H9 (cell line): Measurements from ENCODE around the gene TRAF5. TPM values are rescaled to one million over a fixed set of nuclear protein-coding genes. Genes with fewer than 3 reads are reported as not detected.
"Not testable (repeated sequence)": the region's sequence is repeated elsewhere in the genome, so short reads cannot be mapped to it uniquely, and the experiment has no call there.

Experiments
- DNase-seq: peaks from one replicate; pipeline ENCODE4 v3.0.0-alpha.2; 2017
- H2AFZ ChIP-seq: one replicate; pipeline ENCODE4 v1.6.1; 2013; ENCODE audit warnings: mild to moderate bottlenecking, low read length, control low read depth, moderate library complexity
- H2AK5ac ChIP-seq: 2 replicates; pipeline ENCODE4 v1.6.1; 2013; ENCODE audit warnings: low read length, control low read depth, mixed read lengths; ENCODE audit not compliant: insufficient read length
- H2BK120ac ChIP-seq: one replicate; pipeline ENCODE4 v1.6.1; 2013; ENCODE audit warnings: low read depth, mild to moderate bottlenecking, low read length, control low read depth, inconsistent platforms; ENCODE audit not compliant: poor library complexity, severe bottlenecking
- H2BK12ac ChIP-seq: 2 replicates; pipeline ENCODE4 v1.6.1; 2013; ENCODE audit warnings: low read length, control low read depth, mixed read lengths, low read depth; ENCODE audit not compliant: insufficient read length
- H2BK15ac ChIP-seq: 2 replicates; pipeline ENCODE4 v1.6.1; 2013; ENCODE audit warnings: low read depth, low read length, control low read depth
- H2BK20ac ChIP-seq: one replicate; pipeline ENCODE4 v1.6.1; 2013; ENCODE audit warnings: low read depth, mild to moderate bottlenecking, low read length, control low read depth, inconsistent platforms; ENCODE audit not compliant: poor library complexity, severe bottlenecking
- H2BK5ac ChIP-seq: 2 replicates; pipeline ENCODE4 v1.6.1; 2013; ENCODE audit warnings: low read length, control low read depth, mixed read lengths; ENCODE audit not compliant: insufficient read length
- H3K14ac ChIP-seq: 2 replicates; pipeline ENCODE4 v1.6.1; 2013; ENCODE audit warnings: low read length, control low read depth; ENCODE audit not compliant: insufficient read depth
- H3K18ac ChIP-seq: 2 replicates; pipeline ENCODE4 v1.6.1; 2013; ENCODE audit warnings: low read depth, mild to moderate bottlenecking, mixed read lengths, low read length, control low read depth; ENCODE audit not compliant: insufficient read length
- H3K23ac ChIP-seq: 2 replicates; pipeline ENCODE4 v1.6.1; 2013; ENCODE audit warnings: low read length, control low read depth, mixed read lengths, low read depth; ENCODE audit not compliant: insufficient read length
- H3K23me2 ChIP-seq: 2 replicates; pipeline ENCODE4 v1.6.1; 2013; ENCODE audit warnings: low read depth, mild to moderate bottlenecking, mixed read lengths, low read length, control low read depth; ENCODE audit not compliant: insufficient read length, poor library complexity, severe bottlenecking
- H3K27ac ChIP-seq: 2 replicates; pipeline ENCODE4 v1.5.1; 2013; ENCODE audit warnings: low read length, control low read depth, mixed read lengths, low read depth; ENCODE audit not compliant: insufficient read length
- H3K27me3 ChIP-seq: 2 replicates; pipeline ENCODE4 v1.6.1; 2013; ENCODE audit warnings: low read length, control low read depth, inconsistent platforms; ENCODE audit not compliant: insufficient read depth
- H3K4ac ChIP-seq: 2 replicates; pipeline ENCODE4 v1.6.1; 2013; ENCODE audit warnings: low read depth, mild to moderate bottlenecking, control low read depth, inconsistent platforms, low read length, moderate library complexity
- H3K4me1 ChIP-seq: 2 replicates; pipeline ENCODE4 v1.6.1; 2013; ENCODE audit warnings: low read length, control low read depth, inconsistent platforms; ENCODE audit not compliant: insufficient read depth
- H3K4me2 ChIP-seq: 2 replicates; pipeline ENCODE4 v1.6.1; 2013; ENCODE audit warnings: low read length, control low read depth, mixed read lengths; ENCODE audit not compliant: insufficient read length, insufficient read depth
- H3K56ac ChIP-seq: 2 replicates; pipeline ENCODE4 v1.6.1; 2013; ENCODE audit warnings: low read depth, mild to moderate bottlenecking, mixed read lengths, low read length, control low read depth; ENCODE audit not compliant: insufficient read length
- H3K79me1 ChIP-seq: 2 replicates; pipeline ENCODE4 v1.6.1; 2013; ENCODE audit warnings: low read depth, mild to moderate bottlenecking, moderate library complexity, low read length, control low read depth, inconsistent platforms; ENCODE audit not compliant: insufficient read depth, poor library complexity, severe bottlenecking
- H3K79me2 ChIP-seq: 2 replicates; pipeline ENCODE4 v1.6.1; 2013; ENCODE audit warnings: low read length, control low read depth, inconsistent platforms; ENCODE audit not compliant: insufficient read depth
- H3K9ac ChIP-seq: 2 replicates; pipeline ENCODE4 v1.6.1; 2013; ENCODE audit warnings: low read length, control low read depth, mixed read lengths; ENCODE audit not compliant: insufficient read length; ENCODE audit errors: extremely low read depth
- H3K9me3 ChIP-seq: one replicate; pipeline ENCODE4 v1.6.1; 2013; ENCODE audit warnings: low read depth, low read length, inconsistent platforms; ENCODE audit not compliant: control insufficient read depth
- H3T11ph ChIP-seq: one replicate; pipeline ENCODE4 v1.6.1; 2013; ENCODE audit warnings: mild to moderate bottlenecking, low read length, control low read depth, inconsistent platforms
- H4K20me1 ChIP-seq: one replicate; pipeline ENCODE4 v1.6.1; 2013; ENCODE audit not compliant: control insufficient read depth, insufficient read length, insufficient read depth
- H4K5ac ChIP-seq: 2 replicates; pipeline ENCODE4 v1.6.1; 2013; ENCODE audit warnings: low read depth, mild to moderate bottlenecking, mixed read lengths, low read length, control low read depth; ENCODE audit not compliant: insufficient read length
- H4K8ac ChIP-seq: replicated peaks from 2 replicates; pipeline ENCODE4 v1.6.1; 2013; ENCODE audit warnings: low read length, control low read depth, mixed read lengths, low read depth; ENCODE audit not compliant: insufficient read length
- H4K91ac ChIP-seq: 2 replicates; pipeline ENCODE4 v1.6.1; 2013; ENCODE audit warnings: low read depth, mild to moderate bottlenecking, moderate library complexity, mixed read lengths, low read length, control low read depth; ENCODE audit not compliant: insufficient read length
- H3K27ac Mint-ChIP-seq, 3 experiments: 2 replicates in 2 of 3; 3 replicates in 1 of 3; pipeline ENCODE4 v1.8.0; 2020 to 2021; ENCODE audit warnings: mixed read lengths in 3 of 3, mild to moderate bottlenecking in 1 of 3, moderate library complexity in 1 of 3
- H3K27me3 Mint-ChIP-seq: 2 replicates; pipeline ENCODE4 v1.8.0; 2021; ENCODE audit warnings: low read depth, mild to moderate bottlenecking, moderate library complexity, mixed read lengths
- H3K36me3 Mint-ChIP-seq, 3 experiments: 2 replicates in 2 of 3; 3 replicates in 1 of 3; pipeline ENCODE4 v1.8.0; 2020 to 2021; ENCODE audit warnings: low read depth in 3 of 3, mixed read lengths in 3 of 3; ENCODE audit not compliant: insufficient read depth in 1 of 3
- H3K4me1 Mint-ChIP-seq, 2 experiments: 2 replicates each; pipeline ENCODE4 v1.8.0; 2020; ENCODE audit warnings: mixed read lengths in 2 of 2
- H3K4me3 Mint-ChIP-seq, 2 experiments: 2 replicates in 1 of 2; 3 replicates in 1 of 2; pipeline ENCODE4 v1.8.0; 2020 to 2021; ENCODE audit warnings: mild to moderate bottlenecking in 2 of 2, mixed read lengths in 2 of 2, moderate library complexity in 1 of 2
- H3K9me3 Mint-ChIP-seq, 2 experiments: 2 replicates in 1 of 2; 3 replicates in 1 of 2; pipeline ENCODE4 v1.8.0; 2020; ENCODE audit warnings: mild to moderate bottlenecking in 2 of 2, mixed read lengths in 2 of 2, moderate library complexity in 1 of 2
- WGBS: extraction: QIAGEN DNeasy Blood & Tissue Kit; methylation state at CpG from one replicate; pipeline ENCODE4 v1.1.7; 2013; ENCODE audit warnings: missing lambda C conversion rate, low lambda C conversion rate, mixed read lengths; ENCODE audit not compliant: insufficient read length; ENCODE audit errors: extremely low coverage; 5-methylcytosine and 5-hydroxymethylcytosine counted together
- total RNA-seq: library from RNA; stranded (reverse); gene quantifications from 2 replicates; pipeline ENCODE4 v1.2.1, GENCODE V29; 2021

The TRAF5 gene
- total RNA-seq, 1 experiment from 2014 or later: 19.1 TPM

DNA sequence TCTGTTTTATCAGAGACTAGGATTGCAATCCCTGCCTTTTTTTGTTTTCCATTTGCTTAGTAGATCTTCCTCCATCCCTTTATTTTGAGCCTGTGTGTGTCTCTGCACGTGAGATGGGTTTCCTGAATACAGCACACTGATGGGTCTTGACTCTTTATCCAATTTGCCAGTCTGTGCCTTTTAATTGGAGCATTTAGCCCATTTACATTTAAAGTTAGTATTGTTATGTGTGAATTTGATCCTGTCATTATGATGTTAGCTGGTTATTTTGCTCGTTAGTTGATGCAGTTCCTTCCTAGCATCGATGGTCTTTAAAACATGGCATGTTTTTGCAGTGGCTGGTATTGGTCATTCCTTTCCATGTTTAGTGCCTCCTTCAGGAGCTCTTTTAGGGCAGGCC is 79.5 kb downstream of the TRAF5 start:
- not testable (repeated sequence) for H3K18ac ChIP-seq, H4K5ac ChIP-seq, H4K20me1 ChIP-seq, DNase-seq, H3K4me2 ChIP-seq, H2BK120ac ChIP-seq, H3K23me2 ChIP-seq, H2AFZ ChIP-seq, H3T11ph ChIP-seq, H3K79me1 ChIP-seq, H4K8ac ChIP-seq, H3K27me3 Mint-ChIP-seq, H3K23ac ChIP-seq, H2AK5ac ChIP-seq, H3K4ac ChIP-seq, H3K27ac ChIP-seq, H4K91ac ChIP-seq, H2BK5ac ChIP-seq, H3K56ac ChIP-seq, H3K27ac Mint-ChIP-seq, H2BK12ac ChIP-seq, H3K79me2 ChIP-seq, H2BK15ac ChIP-seq, H3K4me3 Mint-ChIP-seq, H3K14ac ChIP-seq, H2BK20ac ChIP-seq, H3K9me3 ChIP-seq, H3K9ac ChIP-seq, H3K4me1 Mint-ChIP-seq, H3K27me3 ChIP-seq, H3K4me1 ChIP-seq
- H3K36me3 Mint-ChIP-seq: peaks cover 63 to 79% (median 67%) of the 10 kb centered on the region in 3 experiments
- peaks cover 55 to 75% of the 10 kb centered on the region in 2 experiments for H3K9me3 Mint-ChIP-seq
- no CpG with 5 or more reads among the region's 3 CpGs for WGBS

DNA sequence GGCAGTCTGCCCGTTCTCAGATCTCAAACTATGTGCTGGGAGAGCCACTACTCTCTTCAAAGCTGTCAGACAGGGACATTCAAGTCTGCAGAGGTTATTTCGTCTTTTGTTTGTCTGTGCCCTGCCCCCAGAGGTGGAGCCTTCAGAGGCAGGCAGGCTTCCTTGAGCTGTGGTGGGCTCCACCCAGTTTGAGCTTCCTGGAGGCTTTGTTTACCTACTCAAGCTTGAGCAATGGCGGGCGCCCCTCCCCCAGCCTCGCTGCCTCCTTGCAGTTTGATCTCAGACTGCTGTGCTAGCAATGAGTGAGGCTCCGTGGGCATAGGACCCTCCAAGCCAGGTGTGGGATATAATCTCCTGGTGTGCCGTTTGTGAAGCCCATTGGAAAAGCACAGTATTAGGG is 81.1 kb downstream of the TRAF5 start:
- not testable (repeated sequence) for H2BK12ac ChIP-seq, H3K23ac ChIP-seq, H3K4me1 ChIP-seq, H2BK20ac ChIP-seq, H3K27me3 Mint-ChIP-seq, DNase-seq, H3K18ac ChIP-seq, H3K9me3 ChIP-seq, H3K27me3 ChIP-seq, H4K91ac ChIP-seq, H2BK120ac ChIP-seq, H3K79me1 ChIP-seq, H3K14ac ChIP-seq, H4K8ac ChIP-seq, H4K20me1 ChIP-seq, H3K27ac ChIP-seq, H3K56ac ChIP-seq, H3K23me2 ChIP-seq, H3K4me2 ChIP-seq, H3K27ac Mint-ChIP-seq, H3K9ac ChIP-seq, H2AFZ ChIP-seq, H2BK5ac ChIP-seq, H3K4me1 Mint-ChIP-seq, H3T11ph ChIP-seq, H4K5ac ChIP-seq, H3K4ac ChIP-seq, H2BK15ac ChIP-seq, H2AK5ac ChIP-seq, H3K79me2 ChIP-seq, H3K4me3 Mint-ChIP-seq
- Mint-ChIP-seq H3K9me3 (peaks cover 50 to 70% of the 10 kb centered on the region in 2 experiments), H3K36me3 (peaks cover 54 to 79% (median 58%) of the 10 kb centered on the region in 3 experiments)
- WGBS: no CpG with 5 or more reads among the region's 7 CpGs
